DOHH2 (cell line): ENCODE data around the gene VPS52.

Experiments used
- H3F3A ChIP-seq: fragments of 200-600 bp; sonication (generic), shearing (Covaris generic); 2 replicates; pipeline ENCODE4 v1.6.0; 2016; ENCODE audit warnings: antibody characterized with exemption, mild to moderate bottlenecking; ENCODE audit not compliant: control insufficient read depth, insufficient read depth
- H3K27ac ChIP-seq: fragments of 200-600 bp; sonication (generic); 2 replicates; pipeline ENCODE4 v1.5.1; 2014; ENCODE audit warnings: low read depth, mild to moderate bottlenecking, low read length, moderate library complexity
- H3K27me3 ChIP-seq: fragments of 200-600 bp; sonication (generic); 2 replicates; pipeline ENCODE4 v1.6.1; 2014; ENCODE audit warnings: mild to moderate bottlenecking, low read length, mixed read lengths; ENCODE audit not compliant: control insufficient read depth
- H3K36me3 ChIP-seq: fragments of 200-600 bp; sonication (generic); 2 replicates; pipeline ENCODE4 v1.6.1; 2014; ENCODE audit warnings: mild to moderate bottlenecking, low read length, moderate library complexity, mixed read lengths; ENCODE audit not compliant: control insufficient read depth
- H3K4me1 ChIP-seq: fragments of 200-600 bp; sonication (generic); 2 replicates; pipeline ENCODE4 v1.6.1; 2014; ENCODE audit warnings: mild to moderate bottlenecking, low read length, mixed read lengths; ENCODE audit not compliant: control insufficient read depth
- H3K4me2 ChIP-seq: fragments of 200-600 bp; sonication (generic); 2 replicates; pipeline ENCODE4 v1.6.0; 2014; ENCODE audit warnings: mild to moderate bottlenecking, low read length, moderate library complexity
- H3K4me3 ChIP-seq: fragments of 200-600 bp; sonication (generic); 2 replicates; pipeline ENCODE4 v1.5.1; 2014; ENCODE audit warnings: mild to moderate bottlenecking, low read length, mixed read lengths
- H3K79me2 ChIP-seq: fragments of 200-600 bp; sonication (generic); 2 replicates; pipeline ENCODE4 v1.6.1; 2014; ENCODE audit warnings: mild to moderate bottlenecking, low read length, mixed read lengths; ENCODE audit not compliant: control insufficient read depth
- H3K9me2 ChIP-seq: fragments of 200-600 bp; sonication (generic); replicated peaks from 2 replicates; pipeline ENCODE4 v1.6.1; 2014; ENCODE audit warnings: mild to moderate bottlenecking, low read length, mixed read lengths; ENCODE audit not compliant: control insufficient read depth
- H3K9me3 ChIP-seq: fragments of 200-600 bp; sonication (generic); 2 replicates; pipeline ENCODE4 v1.6.1; 2014; ENCODE audit warnings: antibody characterized with exemption, low read length, mixed read lengths; ENCODE audit not compliant: control insufficient read depth, insufficient read depth
- H4K20me1 ChIP-seq: fragments of 200-600 bp; sonication (generic); 2 replicates; pipeline ENCODE4 v1.6.0; 2014; ENCODE audit warnings: low read depth, mild to moderate bottlenecking, antibody characterized with exemption, low read length, moderate library complexity; ENCODE audit not compliant: control insufficient read depth, insufficient read depth
- EZH2phosphoT487 ChIP-seq: fragments of 200-600 bp; sonication (generic); IDR thresholded peaks from 2 replicates; pipeline ENCODE4 v1.6.1; 2017; ENCODE audit warnings: borderline replicate concordance, mild to moderate bottlenecking, antibody characterized with exemption, low read length, moderate library complexity, mixed read lengths
- TF ChIP-seq, protein P1 (sequence below): fragments of 200-600 bp; sonication (generic); IDR thresholded peaks from one replicate; pipeline ENCODE4 v1.5.1; 2014; ENCODE audit warnings: antibody characterized with exemption, mild to moderate bottlenecking, low read depth, low read length; ENCODE audit not compliant: poor library complexity, severe bottlenecking

The VPS52 gene

DNA sequence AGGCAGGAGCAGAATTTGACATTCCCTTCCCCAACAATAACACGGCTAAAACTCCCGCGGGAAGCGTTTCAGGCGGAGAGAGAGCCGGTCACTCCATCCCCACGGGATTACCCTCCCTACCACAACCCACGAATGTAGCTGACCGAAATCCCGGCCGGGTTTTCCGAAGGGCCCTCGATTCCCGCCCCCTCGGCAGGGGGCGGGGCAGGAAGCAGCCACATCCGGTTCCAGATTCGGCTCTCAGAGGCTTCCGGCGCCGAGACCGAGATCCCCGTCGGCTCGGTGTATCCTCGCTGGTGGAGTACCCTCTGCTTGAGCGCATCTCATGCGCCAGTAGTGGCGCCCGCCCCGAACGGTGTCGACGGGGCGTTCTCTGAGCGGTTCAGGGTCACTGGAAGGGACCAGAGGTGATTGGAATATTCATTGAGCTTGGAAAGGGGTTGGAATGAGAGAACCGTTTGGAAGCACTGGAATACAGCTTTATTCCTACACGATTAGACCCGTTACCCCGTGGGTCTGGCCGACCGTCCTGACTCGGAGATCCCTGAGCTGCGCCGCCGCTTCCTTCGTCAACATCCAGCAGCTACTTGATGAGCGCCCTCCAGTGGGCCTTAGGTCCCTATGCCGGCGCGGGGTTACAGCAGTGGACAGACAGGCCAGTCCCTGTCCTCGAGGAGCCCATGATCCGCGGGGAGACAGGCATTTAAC, 27.7 kb upstream of the VPS52 start:
- peak overlapping the region; percentile 98 for H3K4me2 ChIP-seq
- peaks cover 55% of the 10 kb centered on the region for H3K36me3 ChIP-seq
- peak overlapping the region; percentile 95 for H3K4me3 ChIP-seq
- H3K4me1 ChIP-seq = peaks cover 20% of the 10 kb centered on the region
- no peaks in the 10 kb centered on the region for H3K9me2 ChIP-seq
- H3K27ac ChIP-seq = peak overlapping the region; percentile 97
- H3K27me3 ChIP-seq = no peaks in the 10 kb centered on the region
- H3F3A ChIP-seq = peaks cover 19% of the 10 kb centered on the region
- no peaks in the 10 kb centered on the region for H4K20me1 ChIP-seq
- H3K9me3 ChIP-seq = no peaks in the 10 kb centered on the region
- TF ChIP-seq, protein P1, sequence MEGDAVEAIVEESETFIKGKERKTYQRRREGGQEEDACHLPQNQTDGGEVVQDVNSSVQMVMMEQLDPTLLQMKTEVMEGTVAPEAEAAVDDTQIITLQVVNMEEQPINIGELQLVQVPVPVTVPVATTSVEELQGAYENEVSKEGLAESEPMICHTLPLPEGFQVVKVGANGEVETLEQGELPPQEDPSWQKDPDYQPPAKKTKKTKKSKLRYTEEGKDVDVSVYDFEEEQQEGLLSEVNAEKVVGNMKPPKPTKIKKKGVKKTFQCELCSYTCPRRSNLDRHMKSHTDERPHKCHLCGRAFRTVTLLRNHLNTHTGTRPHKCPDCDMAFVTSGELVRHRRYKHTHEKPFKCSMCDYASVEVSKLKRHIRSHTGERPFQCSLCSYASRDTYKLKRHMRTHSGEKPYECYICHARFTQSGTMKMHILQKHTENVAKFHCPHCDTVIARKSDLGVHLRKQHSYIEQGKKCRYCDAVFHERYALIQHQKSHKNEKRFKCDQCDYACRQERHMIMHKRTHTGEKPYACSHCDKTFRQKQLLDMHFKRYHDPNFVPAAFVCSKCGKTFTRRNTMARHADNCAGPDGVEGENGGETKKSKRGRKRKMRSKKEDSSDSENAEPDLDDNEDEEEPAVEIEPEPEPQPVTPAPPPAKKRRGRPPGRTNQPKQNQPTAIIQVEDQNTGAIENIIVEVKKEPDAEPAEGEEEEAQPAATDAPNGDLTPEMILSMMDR = peak; percentile 93
- no peak for TF ChIP-seq EZH2phosphoT487
- peaks cover 37% of the 10 kb centered on the region for H3K79me2 ChIP-seq

DNA sequence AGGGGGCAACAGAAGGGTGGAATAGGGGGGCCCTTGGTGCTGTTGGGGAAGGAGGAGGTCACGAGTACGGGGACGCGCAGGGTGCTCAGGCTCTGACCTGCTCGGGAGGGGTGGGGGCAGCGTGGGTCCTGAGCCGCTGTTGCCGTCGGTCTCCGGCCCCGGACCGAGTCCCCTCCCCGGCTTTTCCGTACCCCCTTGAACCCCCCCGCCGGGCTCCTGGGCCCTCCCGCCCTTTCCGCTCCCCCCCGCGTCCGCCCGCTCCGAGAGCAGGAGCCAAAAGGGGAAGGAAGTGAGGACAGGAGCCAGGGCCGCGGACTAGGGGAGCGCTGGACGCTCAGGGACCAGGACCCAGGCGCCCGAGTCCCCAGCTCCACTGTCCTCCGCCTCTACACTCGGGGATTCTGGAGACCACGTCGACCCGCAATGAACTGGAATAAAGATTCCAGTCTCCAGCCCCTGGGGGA, 27.1 kb upstream of the VPS52 start, which contains the start of gene RGL2:
TSS of gene RGL2 (minus strand) at position 170 of the 464 bp plus-strand sequence. CDS start 332 bp downstream, outside the sequence.
- Histone ChIP-seq H3K9me3 (no peaks in the 10 kb centered on the region), H3K4me3 (peak within 1 kb of the TSS; percentile 95), H3K9me2 (no peaks in the 10 kb centered on the region), H4K20me1 (no peaks in the 10 kb centered on the region), H3F3A (peaks cover 19% of the 10 kb centered on the region), H3K4me2 (peak within 1 kb of the TSS; percentile 98), H3K27ac (peak within 1 kb of the TSS; percentile 97), H3K27me3 (no peaks in the 10 kb centered on the region), H3K4me1 (peaks cover 20% of the 10 kb centered on the region), H3K36me3 (peaks cover 52% of the 10 kb centered on the region), H3K79me2 (peaks cover 37% of the 10 kb centered on the region)
- TF ChIP-seq, protein P1 = no peak
- no peak for TF ChIP-seq EZH2phosphoT487

DNA sequence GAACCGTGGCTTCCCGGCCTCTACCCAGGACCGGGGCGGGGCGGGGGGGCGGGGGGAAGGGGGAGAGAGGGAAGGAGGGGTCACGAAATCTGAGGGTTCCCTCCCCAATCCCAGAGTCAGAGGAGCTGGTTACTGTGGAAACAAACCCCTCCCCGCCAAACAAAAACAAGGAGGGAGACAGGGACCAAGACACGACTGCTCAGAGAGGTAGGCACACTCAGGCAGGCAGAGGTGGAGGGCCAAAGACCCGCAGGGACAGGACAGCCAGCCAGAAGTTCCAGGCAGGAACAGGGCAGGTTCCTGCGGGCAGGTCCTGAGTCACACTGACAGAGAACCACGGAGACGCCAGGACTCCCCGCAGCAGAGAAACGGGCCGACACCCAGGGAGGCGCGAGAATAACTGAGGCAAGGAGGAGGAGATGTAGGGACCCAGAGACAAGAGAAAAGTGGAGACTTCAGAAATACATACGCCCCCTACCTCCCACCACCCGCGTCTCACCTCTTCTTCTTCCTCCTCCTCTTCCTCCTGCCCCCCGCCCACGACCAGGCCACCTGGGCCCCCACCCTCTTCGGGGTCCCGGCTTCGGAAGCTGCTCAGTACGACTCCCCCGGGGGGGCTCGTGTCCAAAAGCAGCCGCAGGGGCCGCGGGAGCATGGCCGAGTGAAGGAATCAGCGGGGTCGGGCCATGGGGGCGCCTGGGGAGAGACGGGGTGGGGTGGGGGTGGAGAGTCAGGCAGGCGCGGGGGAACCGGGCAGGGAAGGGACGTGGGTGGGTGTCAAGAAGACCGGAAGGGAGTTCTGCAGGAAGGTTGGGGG, 26.5 kb upstream of the VPS52 start:
- H3K27ac ChIP-seq = peak overlapping the region; percentile 97
- H3K9me2 ChIP-seq = no peaks in the 10 kb centered on the region
- peaks cover 54% of the 10 kb centered on the region for H3K36me3 ChIP-seq
- H4K20me1 ChIP-seq = no peaks in the 10 kb centered on the region
- peaks cover 17% of the 10 kb centered on the region for H3F3A ChIP-seq
- peak overlapping the region; percentile 95 for H3K4me3 ChIP-seq
- H3K4me1 ChIP-seq = peaks cover 20% of the 10 kb centered on the region
- H3K27me3 ChIP-seq = no peaks in the 10 kb centered on the region
- peaks cover 35% of the 10 kb centered on the region for H3K79me2 ChIP-seq
- TF ChIP-seq, protein P1 = peak; percentile 58
- TF ChIP-seq EZH2phosphoT487 = no peak
- H3K4me2 ChIP-seq = peak overlapping the region; percentile 98
- no peaks in the 10 kb centered on the region for H3K9me3 ChIP-seq
